Skeletal muscle tissue (tissue), 4 donors: Measurements from ENCODE around the gene CHRM1. TPM values are rescaled to one million over a fixed set of nuclear protein-coding genes. Genes with fewer than 3 reads are reported as not detected.

Experiments used
- H3K27ac ChIP-seq: one replicate; pipeline ENCODE4 v1.7.0; 2013; ENCODE audit warnings: mild to moderate bottlenecking, low read depth, low read length, inconsistent platforms
- H3K27me3 ChIP-seq, 3 donors: one replicate each; pipeline ENCODE4 v1.7.0; 2013; ENCODE audit warnings: low read length in 3 of 3; ENCODE audit not compliant: control insufficient read depth in 3 of 3, insufficient read depth in 3 of 3
- H3K36me3 ChIP-seq, 3 donors: one replicate each; pipeline ENCODE4 v1.7.0; 2013; ENCODE audit warnings: low read length in 3 of 3; ENCODE audit not compliant: control insufficient read depth in 3 of 3, insufficient read depth in 3 of 3
- H3K4me1 ChIP-seq, 3 donors: one replicate each; pipeline ENCODE4 v1.7.0; 2013; ENCODE audit warnings: low read length in 3 of 3, mild to moderate bottlenecking in 3 of 3; ENCODE audit not compliant: control insufficient read depth in 3 of 3, insufficient read depth in 3 of 3
- H3K4me3 ChIP-seq, 3 donors: one replicate each; pipeline ENCODE4 v1.7.0; 2013; ENCODE audit warnings: low read length in 3 of 3
- H3K9ac ChIP-seq, 3 donors: one replicate each; pipeline ENCODE4 v1.7.0; 2013; ENCODE audit warnings: low read length in 3 of 3, mild to moderate bottlenecking in 3 of 3, moderate library complexity in 2 of 3, low read depth in 1 of 3
- H3K9me3 ChIP-seq, 3 donors: one replicate each; pipeline ENCODE4 v1.7.0; 2013; ENCODE audit warnings: low read length in 3 of 3; ENCODE audit not compliant: control insufficient read depth in 3 of 3
- total RNA-seq: library from RNA; depleted of rRNA; stranded (reverse); fragments of >200 nt; gene quantifications from one replicate; pipeline ENCODE4 v1.2.3, GENCODE V29; 2014
- donor health status: Osteomylitis.

CHRM1 gene
- total RNA-seq, 1 donor from 2014 or later = not detected

GRCh38 chr11:62926680-62927455, 5.7 kb upstream of the CHRM1 start:
- no peak overlapping the region for H3K27ac ChIP-seq
- H3K4me3 ChIP-seq = peak overlapping the region in 1 of 3 donors; percentile 27
- H3K36me3 ChIP-seq = no peaks in the 10 kb centered on the region
- H3K4me1 ChIP-seq = peaks cover 9 to 21% (median 11%) of the 10 kb centered on the region in 3 donors
- no peaks in the 10 kb centered on the region for H3K9me3 ChIP-seq
- no peak overlapping the region for H3K9ac ChIP-seq
- H3K27me3 ChIP-seq = peaks cover 52 to 54% (median 53%) of the 10 kb centered on the region in 3 donors

- Histone ChIP-seq H3K9me3 (no peaks in the 10 kb centered on the region), H3K27me3 (peaks cover 56 to 60% (median 59%) of the 10 kb centered on the region in 3 donors), H3K9ac (no peak overlapping the region), H3K4me1 (peaks cover 9 to 22% (median 11%) of the 10 kb centered on the region in 3 donors), H3K27ac (no peak overlapping the region), H3K36me3 (no peaks in the 10 kb centered on the region), H3K4me3 (peak overlapping the region; percentile 27 to 69 (median 59))
Observed at GRCh38 chr11:62925745-62926679, 4.8 kb upstream of the CHRM1 start.

- Histone ChIP-seq H3K4me1 (peaks cover 9 to 20% (median 11%) of the 10 kb centered on the region in 3 donors), H3K36me3 (no peaks in the 10 kb centered on the region), H3K9ac (no peak overlapping the region), H3K4me3 (peak overlapping the region in 1 of 3 donors; percentile 22), H3K27ac (no peak overlapping the region), H3K27me3 (peaks cover 56 to 60% (median 59%) of the 10 kb centered on the region in 3 donors), H3K9me3 (no peaks in the 10 kb centered on the region)
Observed at GRCh38 chr11:62925308-62925707, 4.1 kb upstream of the CHRM1 start.

- H3K4me3 ChIP-seq = peak overlapping the region in 1 of 3 donors; percentile 27
- peaks cover 54 to 62% (median 57%) of the 10 kb centered on the region in 3 donors for H3K27me3 ChIP-seq
- H3K4me1 ChIP-seq = peaks cover 9 to 20% (median 9%) of the 10 kb centered on the region in 3 donors
- H3K27ac ChIP-seq = no peak overlapping the region
- H3K9ac ChIP-seq = peak overlapping the region in 1 of 3 donors; percentile 25
- no peaks in the 10 kb centered on the region for H3K9me3 ChIP-seq
- H3K36me3 ChIP-seq = no peaks in the 10 kb centered on the region
Observed at GRCh38 chr11:62923601-62924411, 2.6 kb upstream of the CHRM1 start.

- H3K4me1 ChIP-seq = peaks cover 9 to 20% (median 9%) of the 10 kb centered on the region in 3 donors
- H3K27me3 ChIP-seq = peaks cover 49 to 58% (median 54%) of the 10 kb centered on the region in 3 donors
- H3K4me3 ChIP-seq = no peak overlapping the region
- no peaks in the 10 kb centered on the region for H3K36me3 ChIP-seq
- no peaks in the 10 kb centered on the region for H3K9me3 ChIP-seq
- H3K27ac ChIP-seq = no peak overlapping the region
- no peak overlapping the region for H3K9ac ChIP-seq
Observed at GRCh38 chr11:62922653-62923431, 1.7 kb upstream of the CHRM1 start.

GRCh38 chr11:62922189-62922589, 1.0 kb upstream of the CHRM1 start:
- Histone ChIP-seq H3K4me3 (no peak overlapping the region), H3K27me3 (peaks cover 45 to 52% (median 48%) of the 10 kb centered on the region in 3 donors), H3K4me1 (peaks cover 9 to 20% (median 9%) of the 10 kb centered on the region in 3 donors), H3K9ac (no peak overlapping the region), H3K36me3 (no peaks in the 10 kb centered on the region), H3K27ac (no peak overlapping the region), H3K9me3 (no peaks in the 10 kb centered on the region)

- Histone ChIP-seq H3K27ac (no peak overlapping the region), H3K36me3 (no peaks in the 10 kb centered on the region), H3K4me1 (peaks cover 9 to 20% (median 9%) of the 10 kb centered on the region in 3 donors), H3K9me3 (no peaks in the 10 kb centered on the region), H3K9ac (no peak overlapping the region), H3K27me3 (peaks cover 40 to 47% (median 43%) of the 10 kb centered on the region in 3 donors), H3K4me3 (no peak overlapping the region)
Observed at GRCh38 chr11:62921573-62922188, 518 bp upstream of the CHRM1 start.

GRCh38 chr11:62919898-62920640, 1.1 kb downstream of the CHRM1 start:
- no peaks in the 10 kb centered on the region for H3K9me3 ChIP-seq
- no peak overlapping the region for H3K9ac ChIP-seq
- H3K4me3 ChIP-seq = no peak overlapping the region
- no peaks in the 10 kb centered on the region for H3K36me3 ChIP-seq
- H3K27me3 ChIP-seq = peaks cover 24 to 31% (median 28%) of the 10 kb centered on the region in 3 donors
- H3K4me1 ChIP-seq = peaks cover 0 to 11% (median 0%) of the 10 kb centered on the region in 3 donors
- no peak overlapping the region for H3K27ac ChIP-seq
